HG03103 (cell line): ENCODE data around the gene NTRK2.
A peak's percentile ranks its signal among the peaks of the same experiment; 100 is the strongest.
"Not testable (repeated sequence)": the region's sequence is repeated elsewhere in the genome, so short reads cannot be mapped to it uniquely, and the experiment has no call there.

Source experiments
- ATAC-seq: cut with Tn5 transposase; IDR thresholded peaks from one replicate; pipeline ENCODE4 v1.9.1; 2021; ENCODE audit warnings: low read depth; ENCODE audit not compliant: unreplicated experiment

The NTRK2 gene

DNA sequence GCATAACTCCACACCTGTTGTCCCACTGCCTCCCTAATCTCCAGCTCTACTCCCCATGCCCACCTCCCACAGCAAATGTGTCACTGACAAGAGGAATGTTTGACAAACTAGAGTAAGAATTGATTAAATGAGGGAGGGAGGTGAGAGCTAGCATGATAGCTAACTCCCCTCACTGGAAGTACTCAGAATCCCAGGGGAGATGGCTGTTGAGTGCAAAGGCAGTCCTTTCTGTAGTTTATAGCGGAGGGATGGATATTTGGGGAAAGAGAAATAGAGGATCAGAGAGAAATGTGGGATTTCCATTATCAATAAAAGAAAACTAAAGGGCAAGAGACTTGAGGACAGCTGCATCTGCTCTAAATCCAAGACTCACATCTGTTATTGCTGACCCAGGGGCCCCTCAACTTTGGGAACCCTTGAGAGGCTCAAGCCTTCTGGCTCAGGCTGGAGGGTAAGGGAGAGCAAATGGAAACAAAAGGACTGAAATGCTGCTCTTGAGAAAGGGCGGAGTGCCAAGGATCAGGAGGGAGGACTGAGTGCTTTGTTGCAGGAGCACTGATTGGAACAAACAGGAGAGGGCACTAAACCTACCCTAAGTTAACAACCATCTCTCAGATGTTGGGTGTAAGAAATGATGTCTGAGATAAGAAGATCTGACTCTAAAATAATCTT is 372.1 kb downstream of the NTRK2 start:
- ATAC-seq = no peak

DNA sequence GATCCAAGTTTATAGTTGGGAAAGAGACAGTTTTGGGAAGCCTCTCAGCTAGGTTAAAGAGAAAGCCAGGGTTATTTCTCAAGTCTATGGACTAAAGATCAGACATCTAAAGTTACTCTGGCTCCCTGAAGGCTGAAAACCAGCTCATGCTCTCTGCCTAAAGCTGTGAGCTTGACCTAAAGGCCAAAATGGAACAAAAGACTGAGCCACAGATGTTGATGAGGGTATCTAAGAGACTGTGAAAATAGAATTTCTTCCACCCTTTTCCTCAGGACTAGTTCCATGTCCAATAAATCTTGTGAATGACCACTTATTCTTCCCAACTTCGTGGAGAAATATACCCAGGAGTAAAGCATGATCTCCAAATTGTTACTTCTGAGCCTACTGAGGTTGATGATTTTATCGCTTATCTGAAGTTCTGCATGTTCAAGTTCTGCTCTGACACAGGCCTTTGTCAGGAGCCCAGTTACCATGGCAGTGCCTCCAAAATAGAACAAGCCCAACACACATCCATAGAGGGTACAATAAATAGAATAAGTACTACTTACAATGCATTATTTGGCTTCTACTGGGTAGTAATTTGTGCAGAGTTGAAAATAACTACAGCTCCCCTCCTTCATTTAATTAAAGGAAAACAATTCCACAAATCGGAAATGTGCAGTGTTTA is 373.6 kb downstream of the NTRK2 start:
- no peak for ATAC-seq

DNA sequence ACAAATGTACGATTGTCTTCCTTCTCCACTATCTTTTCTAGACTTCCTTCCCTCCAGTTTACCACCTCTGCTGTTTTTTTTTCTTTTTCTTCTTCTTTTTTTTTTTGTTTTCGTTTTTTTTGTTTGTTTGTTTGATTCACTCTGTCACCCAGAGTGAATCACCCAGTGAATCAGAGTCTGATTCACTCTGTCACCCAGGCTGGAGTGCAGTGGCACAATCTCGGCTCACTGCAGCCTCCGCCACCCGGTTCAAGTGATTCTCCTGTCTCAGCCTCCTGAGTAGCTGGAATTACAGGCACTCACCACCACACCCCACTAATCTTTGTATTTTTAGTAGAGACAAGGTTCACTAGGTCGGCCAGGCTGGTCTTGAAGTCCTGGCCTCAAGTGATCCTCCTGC is 375.7 kb downstream of the NTRK2 start:
- no peak for ATAC-seq

DNA sequence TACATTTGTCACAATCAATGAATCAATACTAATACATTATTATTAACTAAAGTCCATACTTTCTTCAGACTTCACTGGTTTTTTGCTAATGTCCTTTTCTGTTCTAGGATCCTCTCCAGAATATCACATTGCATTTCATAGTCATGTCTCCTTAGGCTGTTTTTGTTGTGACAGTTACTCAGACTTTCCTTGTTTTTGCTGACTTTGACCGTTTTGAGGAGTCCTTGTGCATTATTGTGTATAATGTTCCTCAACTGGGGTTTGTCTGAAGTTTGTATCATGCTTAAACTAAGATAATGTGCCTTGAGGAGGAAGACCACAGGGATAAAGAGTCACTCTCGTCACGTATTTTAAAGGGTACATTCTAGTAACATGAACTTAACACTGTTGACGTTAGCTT is 376.9 kb downstream of the NTRK2 start:
- ATAC-seq = no peak

DNA sequence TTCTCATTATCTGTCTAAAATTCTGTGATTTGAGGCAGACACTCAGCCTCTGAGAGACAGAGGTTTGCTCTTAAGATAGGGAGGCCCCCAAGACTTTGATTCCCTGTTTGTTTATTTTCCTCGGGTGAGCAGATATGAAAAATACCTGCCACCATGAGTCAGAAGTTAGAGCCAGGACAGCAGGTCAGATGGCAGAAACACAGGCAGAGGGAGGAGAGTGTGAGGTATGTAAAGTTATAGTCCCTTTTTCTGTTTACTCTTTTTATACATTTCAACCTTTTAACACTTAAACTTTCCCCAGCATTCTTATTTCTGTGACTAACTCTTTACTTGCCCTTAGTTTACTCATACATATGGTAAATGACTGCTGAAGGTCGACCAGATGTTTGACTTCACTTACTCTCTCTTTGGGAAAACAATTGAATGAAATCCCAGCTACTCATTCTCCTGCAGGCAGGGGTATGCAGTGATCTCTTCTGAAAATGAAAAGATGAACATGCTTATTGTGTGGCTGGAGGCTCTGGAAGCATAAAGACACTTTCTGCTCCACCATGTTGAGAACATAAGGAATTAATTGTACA is 383.8 kb downstream of the NTRK2 start:
- ATAC-seq = no peak

DNA sequence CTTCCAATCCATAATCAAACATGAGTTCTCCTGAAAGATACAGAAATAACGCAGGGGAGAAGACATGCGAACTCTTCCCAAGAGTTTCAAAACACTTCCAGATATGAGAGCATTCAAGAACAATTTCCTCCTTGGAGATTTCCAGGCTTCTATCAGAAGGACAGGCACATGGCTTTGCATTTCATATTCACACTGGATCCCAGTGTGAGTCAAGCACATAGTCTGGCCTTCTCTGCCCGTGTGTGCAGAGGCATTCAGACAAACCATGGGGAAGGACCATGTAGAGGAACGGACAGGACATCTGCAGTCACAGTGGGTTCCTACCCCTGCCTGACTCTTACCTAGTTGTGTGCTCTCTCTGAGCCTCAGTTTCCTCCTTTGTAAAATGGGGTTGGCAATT is 384.5 kb downstream of the NTRK2 start:
- ATAC-seq = no peak

DNA sequence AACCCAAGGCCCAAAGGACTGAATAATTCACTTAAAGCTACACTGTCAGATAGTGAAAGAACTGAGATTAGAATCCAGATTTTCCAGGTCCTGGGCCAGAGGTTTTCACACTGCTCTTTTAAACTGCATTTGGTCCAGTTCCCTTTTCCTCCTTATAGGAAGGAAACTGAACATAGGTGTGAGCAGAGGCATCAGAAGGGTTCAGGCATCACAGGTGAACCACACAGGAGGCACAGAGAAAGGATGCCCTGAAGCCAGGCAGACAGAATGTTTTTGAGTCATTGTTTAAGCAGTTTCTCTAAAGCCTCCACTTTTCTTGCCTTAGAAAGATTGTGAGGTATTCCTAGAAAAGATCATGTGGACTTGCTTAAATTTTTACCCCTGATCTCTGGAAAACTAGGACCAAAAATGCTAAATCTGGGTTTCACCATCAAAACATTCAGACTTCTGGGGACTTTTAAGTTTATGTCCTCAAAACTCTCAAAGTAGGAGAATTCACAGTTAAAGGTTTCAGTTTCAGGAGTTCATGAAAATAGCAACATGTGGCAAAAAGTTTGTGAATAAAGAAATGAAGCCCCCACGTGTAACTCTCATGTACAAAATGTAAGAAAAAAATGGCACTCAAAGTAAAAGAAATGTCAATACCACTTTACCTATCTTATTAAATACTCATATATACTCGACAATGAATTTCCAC is 386.1 kb downstream of the NTRK2 start:
- peak; percentile 51 for ATAC-seq

DNA sequence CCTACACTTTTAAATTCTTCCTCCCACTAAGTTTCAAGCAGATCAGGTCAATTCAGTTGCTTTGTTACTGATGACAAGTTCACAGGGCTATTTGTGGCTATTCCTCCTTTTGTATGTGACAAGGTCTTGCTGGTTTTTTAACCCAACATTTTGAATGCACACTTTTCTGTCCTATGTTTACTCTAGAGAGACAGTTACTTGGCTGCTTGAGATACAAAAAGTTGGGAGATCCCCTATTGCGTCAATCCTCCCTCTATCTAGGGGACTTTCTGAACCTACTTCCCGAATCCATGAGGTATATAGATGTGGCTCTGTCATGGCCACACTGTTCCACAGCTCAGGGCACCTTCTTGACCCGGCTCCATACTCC is 386.7 kb downstream of the NTRK2 start:
- ATAC-seq = peak; percentile 39

DNA sequence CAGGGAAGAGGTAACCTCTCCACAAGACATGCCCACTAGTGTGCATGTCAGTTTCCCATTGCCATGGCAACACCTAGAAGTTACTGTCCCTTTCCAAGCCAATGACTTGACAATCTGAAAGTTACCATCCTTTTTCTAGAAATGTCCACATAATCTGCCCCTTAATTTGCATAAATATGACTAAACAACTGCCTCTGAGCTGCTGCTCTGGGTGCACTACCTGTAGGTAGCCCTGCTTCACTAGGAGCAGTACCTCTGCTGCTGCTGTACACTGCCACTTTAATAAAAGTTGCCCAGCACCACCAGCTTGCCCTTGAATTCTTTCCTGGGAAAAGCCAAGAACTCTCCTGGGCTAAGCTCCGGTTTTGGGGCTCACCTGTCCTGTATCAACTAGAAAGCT is 392.4 kb downstream of the NTRK2 start:
- no peak for ATAC-seq

DNA sequence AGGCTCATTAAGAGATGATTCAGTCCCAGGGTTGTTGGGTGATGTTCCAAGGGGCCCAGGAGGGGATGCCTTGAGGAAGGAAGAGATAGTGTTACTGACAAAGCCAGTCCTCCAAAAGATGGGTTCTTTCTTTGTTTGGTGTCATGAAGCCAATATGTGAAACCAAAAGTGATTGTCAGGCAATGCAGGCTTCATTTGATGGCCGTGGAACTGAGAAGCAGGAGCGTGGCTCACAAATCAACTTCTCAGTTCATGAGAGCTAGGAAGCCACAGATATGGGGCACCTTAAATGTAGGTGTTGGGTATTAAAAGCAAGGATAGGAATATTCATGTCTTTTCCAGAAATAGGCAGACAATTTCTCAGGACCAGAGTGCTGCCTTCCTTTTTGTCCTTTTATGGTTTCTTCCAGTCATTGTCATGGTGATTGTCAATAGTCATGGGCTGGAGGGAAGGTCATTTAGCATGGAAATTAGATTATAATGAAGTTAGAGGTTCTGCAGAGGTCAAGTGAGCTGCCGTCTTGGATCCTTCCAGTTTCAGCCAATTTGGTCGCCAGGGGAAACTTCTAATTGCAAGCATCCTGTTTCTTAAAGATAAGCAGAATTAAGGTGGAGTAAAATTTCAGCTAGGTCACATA is 393.0 kb downstream of the NTRK2 start:
- ATAC-seq = no peak

DNA sequence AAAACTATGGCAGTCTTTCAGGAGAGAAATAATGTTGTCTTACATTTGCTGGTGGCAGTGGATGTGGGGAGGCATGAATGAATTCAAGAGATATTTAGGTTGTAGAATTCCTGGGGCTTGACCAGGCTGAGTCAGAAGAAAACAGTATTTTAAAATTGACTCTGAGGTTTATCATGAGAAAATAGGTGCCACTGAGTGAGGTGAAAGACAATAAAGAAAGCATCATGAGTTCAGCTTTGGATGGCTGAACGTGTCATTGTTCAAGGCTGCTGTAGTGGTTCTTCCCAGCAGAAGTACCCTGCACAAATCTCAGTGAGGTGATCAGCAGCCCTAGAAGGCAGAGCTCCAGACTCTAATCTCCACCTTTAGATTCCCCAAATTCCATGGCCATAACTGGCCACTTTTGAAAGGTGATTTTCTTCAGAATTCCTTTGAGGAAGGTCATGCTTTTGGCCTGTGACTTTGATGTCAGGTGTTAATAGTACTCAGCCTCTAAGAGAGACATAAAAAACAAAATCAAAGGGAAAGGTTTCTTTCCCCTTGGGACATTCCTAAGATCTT is 395.4 kb downstream of the NTRK2 start:
- no peak for ATAC-seq

DNA sequence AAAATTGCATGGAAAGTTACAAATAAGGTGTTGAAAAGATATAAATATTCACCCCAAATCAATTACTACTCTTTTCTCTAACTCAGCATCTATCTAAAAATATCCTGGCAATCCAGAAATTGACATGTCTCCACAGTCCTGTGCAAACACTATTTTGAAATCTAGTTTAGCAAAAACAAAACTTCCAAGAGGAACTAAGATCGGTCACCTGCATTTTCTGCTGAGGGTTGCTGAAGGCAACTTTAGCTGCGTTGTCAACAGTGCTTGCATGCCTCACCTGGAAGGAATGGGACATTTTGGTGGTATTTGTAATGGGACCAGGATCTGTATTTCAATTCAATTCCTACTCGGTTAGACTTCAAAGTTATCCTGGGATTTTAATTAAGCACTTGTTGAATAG is 398.3 kb downstream of the NTRK2 start:
- peak; percentile 79 for ATAC-seq

DNA sequence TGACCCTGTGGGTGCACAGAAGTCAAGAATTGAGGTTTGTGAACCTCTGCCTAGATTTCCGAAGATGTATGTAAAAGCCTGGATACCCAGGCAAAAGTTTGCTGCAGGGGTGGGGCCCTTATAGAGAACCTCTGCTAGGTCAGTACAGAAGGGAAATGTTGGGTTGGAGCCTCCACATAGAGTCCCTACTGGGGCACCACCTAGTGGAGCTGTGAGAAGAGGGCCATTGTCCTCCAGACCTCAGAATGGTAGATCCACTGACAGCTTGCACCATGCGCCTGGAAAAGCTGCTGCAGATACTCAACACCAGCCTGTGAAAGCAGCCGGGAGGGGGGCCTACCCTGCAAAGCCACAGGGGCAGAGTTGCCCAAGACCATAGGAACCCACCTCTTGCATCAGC is 399.9 kb downstream of the NTRK2 start:
- ATAC-seq = not testable (repeated sequence)
